ENCODE measurements around the gene PTPRM.

PTPRM gene

DNA sequence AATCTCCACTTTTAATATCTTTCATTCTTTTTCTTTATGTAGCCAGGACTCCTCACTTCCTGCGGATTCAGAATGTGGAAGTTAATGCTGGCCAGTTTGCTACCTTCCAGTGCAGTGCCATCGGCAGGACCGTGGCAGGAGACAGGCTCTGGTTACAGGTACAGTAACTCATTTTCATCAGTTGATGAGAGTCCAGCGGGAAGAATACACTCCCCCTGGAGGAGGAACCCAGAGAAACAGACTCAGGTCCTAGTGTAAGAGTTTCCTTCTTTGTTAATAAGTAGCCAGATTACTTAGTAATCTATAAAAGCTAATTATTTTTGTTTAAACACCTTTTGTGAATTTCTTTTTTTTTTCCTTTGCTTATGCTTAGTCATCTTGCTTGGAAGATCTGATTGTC, 359.4 kb downstream of the PTPRM start:
- H3K4me1 ChIP-seq (ENCODE audit: control insufficient read depth in 2 of 2, insufficient read depth in 2 of 2, low read length in 2 of 2) = no peaks in the 10 kb centered on the region

DNA sequence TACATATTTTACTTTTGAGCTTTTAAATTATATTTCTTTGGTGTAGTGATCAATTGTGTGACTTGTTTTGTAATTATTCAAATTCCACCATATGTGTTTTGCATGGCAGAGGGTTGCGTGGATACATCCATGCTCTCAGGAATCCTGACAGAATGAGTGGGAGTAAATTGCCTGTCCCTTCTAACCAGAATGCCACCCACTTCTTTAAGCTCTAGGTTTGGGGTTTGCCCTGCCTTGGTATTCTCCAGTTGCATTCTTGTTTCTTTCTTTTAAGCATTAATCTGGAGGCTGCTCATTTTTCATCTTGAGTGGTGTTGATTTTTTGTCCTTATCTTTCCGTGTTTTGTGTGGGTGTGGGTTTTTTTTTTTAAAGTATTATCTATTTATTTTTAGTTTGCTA, 360.0 kb downstream of the PTPRM start:
- no peaks in the 10 kb centered on the region for H3K27me3 ChIP-seq (ENCODE audit: control insufficient read depth in 2 of 2, insufficient read depth in 2 of 2, low read length in 2 of 2)
- no peak overlapping the region for H3K9ac ChIP-seq (ENCODE audit: low read depth in 1 of 2, low read length in 2 of 2)
- H3K4me3 ChIP-seq (ENCODE audit: low read length in 2 of 2) = no peak overlapping the region
- no peaks in the 10 kb centered on the region for H3K36me3 ChIP-seq (ENCODE audit: control insufficient read depth in 2 of 2, insufficient read depth in 2 of 2, low read length in 2 of 2)
- H3K4me1 ChIP-seq (ENCODE audit: control insufficient read depth in 2 of 2, insufficient read depth in 2 of 2, low read length in 2 of 2) = no peaks in the 10 kb centered on the region
- no peak overlapping the region for H3K27ac ChIP-seq (ENCODE audit: low read depth in 2 of 2, low read length in 2 of 2)
- no peaks in the 10 kb centered on the region for H3K9me3 ChIP-seq (ENCODE audit: control insufficient read depth in 2 of 2, low read length in 2 of 2)

More for the DNA sequence above, 359.4 kb downstream of the PTPRM start:
- Histone ChIP-seq H3K36me3 (ENCODE audit: control insufficient read depth in 2 of 2, insufficient read depth in 2 of 2, low read length in 2 of 2) (no peaks in the 10 kb centered on the region), H3K4me3 (ENCODE audit: low read length in 2 of 2) (no peak overlapping the region), H3K9ac (ENCODE audit: low read depth in 1 of 2, low read length in 2 of 2) (no peak overlapping the region), H3K27ac (ENCODE audit: low read depth in 2 of 2, low read length in 2 of 2) (no peak overlapping the region), H3K27me3 (ENCODE audit: control insufficient read depth in 2 of 2, insufficient read depth in 2 of 2, low read length in 2 of 2) (no peaks in the 10 kb centered on the region), H3K9me3 (ENCODE audit: control insufficient read depth in 2 of 2, low read length in 2 of 2) (no peaks in the 10 kb centered on the region)

DNA sequence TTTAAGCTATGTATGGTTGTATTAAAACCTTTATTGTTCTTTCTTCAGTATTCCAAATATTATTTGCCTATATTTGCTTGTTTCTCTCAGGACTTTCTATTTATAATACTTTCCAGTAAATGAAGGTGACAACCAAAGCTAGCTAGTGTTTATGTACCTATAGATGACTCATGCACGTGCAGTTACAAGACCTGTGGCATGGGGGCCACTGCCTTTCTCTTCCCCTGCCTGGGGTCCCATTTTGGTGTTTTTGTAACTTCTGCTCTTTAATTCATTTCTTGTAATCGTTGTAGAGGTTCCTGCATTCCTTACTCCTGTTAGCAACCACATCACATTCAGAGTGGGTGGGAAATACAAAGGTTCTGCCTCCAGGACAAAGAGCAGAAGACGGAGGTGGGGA, 364.6 kb downstream of the PTPRM start:
- H3K9me3 ChIP-seq (ENCODE audit: control insufficient read depth in 2 of 2, low read length in 2 of 2) = no peaks in the 10 kb centered on the region
- H3K4me1 ChIP-seq (ENCODE audit: control insufficient read depth in 2 of 2, insufficient read depth in 2 of 2, low read length in 2 of 2) = no peaks in the 10 kb centered on the region
- H3K27me3 ChIP-seq (ENCODE audit: control insufficient read depth in 2 of 2, insufficient read depth in 2 of 2, low read length in 2 of 2) = no peaks in the 10 kb centered on the region
- no peak overlapping the region for H3K9ac ChIP-seq (ENCODE audit: low read depth in 1 of 2, low read length in 2 of 2)
- H3K27ac ChIP-seq (ENCODE audit: low read depth in 2 of 2, low read length in 2 of 2) = no peak overlapping the region
- no peaks in the 10 kb centered on the region for H3K36me3 ChIP-seq (ENCODE audit: control insufficient read depth in 2 of 2, insufficient read depth in 2 of 2, low read length in 2 of 2)
- no peak overlapping the region for H3K4me3 ChIP-seq (ENCODE audit: low read length in 2 of 2)

DNA sequence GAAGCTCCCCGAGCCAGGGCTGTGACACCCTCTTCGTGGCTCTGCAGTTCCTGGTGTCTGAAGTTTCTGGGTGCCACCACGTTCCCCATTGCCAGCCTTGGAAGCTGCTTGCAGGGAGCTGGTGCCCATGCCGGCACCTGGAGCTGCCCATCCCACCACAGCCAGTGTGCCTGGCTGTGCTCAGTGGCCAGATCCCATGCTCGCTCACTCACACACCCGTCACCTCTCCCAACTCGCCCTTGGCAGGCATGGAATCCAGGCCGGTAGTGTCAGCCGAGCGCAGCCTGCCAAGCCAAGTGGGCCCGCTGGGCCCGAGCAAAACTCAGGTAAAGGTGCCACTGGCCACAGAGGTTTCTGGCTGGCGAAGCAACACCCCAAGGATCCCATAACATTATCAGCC, 370.2 kb downstream of the PTPRM start:
- H3K9ac ChIP-seq (ENCODE audit: low read depth in 1 of 2, low read length in 2 of 2) = no peak overlapping the region
- no peaks in the 10 kb centered on the region for H3K36me3 ChIP-seq (ENCODE audit: control insufficient read depth in 2 of 2, insufficient read depth in 2 of 2, low read length in 2 of 2)
- H3K4me1 ChIP-seq (ENCODE audit: control insufficient read depth in 2 of 2, insufficient read depth in 2 of 2, low read length in 2 of 2) = no peaks in the 10 kb centered on the region
- H3K27ac ChIP-seq (ENCODE audit: low read depth in 2 of 2, low read length in 2 of 2) = no peak overlapping the region
- no peaks in the 10 kb centered on the region for H3K27me3 ChIP-seq (ENCODE audit: control insufficient read depth in 2 of 2, insufficient read depth in 2 of 2, low read length in 2 of 2)
- no peak overlapping the region for H3K4me3 ChIP-seq (ENCODE audit: low read length in 2 of 2)
- H3K9me3 ChIP-seq (ENCODE audit: control insufficient read depth in 2 of 2, low read length in 2 of 2) = no peaks in the 10 kb centered on the region

DNA sequence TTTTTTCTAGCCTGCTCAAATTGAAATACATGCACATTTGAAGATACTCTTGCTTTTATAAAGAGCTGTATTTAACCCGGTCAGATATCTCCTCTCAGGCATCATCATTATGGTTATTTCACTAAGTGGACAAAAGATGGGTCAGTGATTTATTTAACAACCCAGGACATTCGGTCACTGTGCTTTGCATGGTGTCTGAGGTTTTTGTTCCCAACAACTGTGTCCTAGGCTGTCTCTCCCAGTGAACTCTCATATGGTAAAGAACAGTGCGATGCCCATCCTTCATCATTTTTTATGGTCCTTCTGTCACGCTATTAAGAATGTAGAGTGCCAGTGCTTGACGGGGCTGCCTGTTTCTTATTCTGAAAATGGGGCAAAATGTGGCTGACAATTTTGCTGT, 372.4 kb downstream of the PTPRM start:
- H3K4me1 ChIP-seq (ENCODE audit: control insufficient read depth in 2 of 2, insufficient read depth in 2 of 2, low read length in 2 of 2) = no peaks in the 10 kb centered on the region
- no peak overlapping the region for H3K27ac ChIP-seq (ENCODE audit: low read depth in 2 of 2, low read length in 2 of 2)
- no peaks in the 10 kb centered on the region for H3K9me3 ChIP-seq (ENCODE audit: control insufficient read depth in 2 of 2, low read length in 2 of 2)
- H3K27me3 ChIP-seq (ENCODE audit: control insufficient read depth in 2 of 2, insufficient read depth in 2 of 2, low read length in 2 of 2) = no peaks in the 10 kb centered on the region
- no peaks in the 10 kb centered on the region for H3K36me3 ChIP-seq (ENCODE audit: control insufficient read depth in 2 of 2, insufficient read depth in 2 of 2, low read length in 2 of 2)
- no peak overlapping the region for H3K9ac ChIP-seq (ENCODE audit: low read depth in 1 of 2, low read length in 2 of 2)
- no peak overlapping the region for H3K4me3 ChIP-seq (ENCODE audit: low read length in 2 of 2)

DNA sequence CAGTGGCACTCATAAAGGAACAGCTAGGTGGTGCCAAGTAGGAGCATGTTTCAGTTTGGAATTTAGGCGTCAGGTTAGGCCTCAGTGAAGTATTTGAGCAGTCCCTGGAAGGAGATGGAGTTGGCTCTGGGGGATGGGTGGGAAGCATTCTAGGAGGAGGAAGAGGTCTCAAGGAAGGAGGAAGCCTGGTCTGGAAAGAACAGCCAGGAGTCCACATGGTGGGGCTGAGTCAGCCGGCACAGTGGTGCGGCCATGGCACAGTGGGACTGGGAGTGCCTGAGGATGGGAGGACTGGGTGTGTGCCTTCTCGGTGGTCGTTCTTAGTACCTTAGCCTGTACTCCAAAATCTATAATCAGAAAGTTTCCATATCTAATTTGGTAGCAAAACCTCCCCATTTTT, 373.3 kb downstream of the PTPRM start:
- H3K9ac ChIP-seq (ENCODE audit: low read depth in 1 of 2, low read length in 2 of 2) = no peak overlapping the region
- H3K4me1 ChIP-seq (ENCODE audit: control insufficient read depth in 2 of 2, insufficient read depth in 2 of 2, low read length in 2 of 2) = no peaks in the 10 kb centered on the region
- no peak overlapping the region for H3K27ac ChIP-seq (ENCODE audit: low read depth in 2 of 2, low read length in 2 of 2)
- H3K36me3 ChIP-seq (ENCODE audit: control insufficient read depth in 2 of 2, insufficient read depth in 2 of 2, low read length in 2 of 2) = no peaks in the 10 kb centered on the region
- no peaks in the 10 kb centered on the region for H3K27me3 ChIP-seq (ENCODE audit: control insufficient read depth in 2 of 2, insufficient read depth in 2 of 2, low read length in 2 of 2)
- no peak overlapping the region for H3K4me3 ChIP-seq (ENCODE audit: low read length in 2 of 2)
- no peaks in the 10 kb centered on the region for H3K9me3 ChIP-seq (ENCODE audit: control insufficient read depth in 2 of 2, low read length in 2 of 2)

DNA sequence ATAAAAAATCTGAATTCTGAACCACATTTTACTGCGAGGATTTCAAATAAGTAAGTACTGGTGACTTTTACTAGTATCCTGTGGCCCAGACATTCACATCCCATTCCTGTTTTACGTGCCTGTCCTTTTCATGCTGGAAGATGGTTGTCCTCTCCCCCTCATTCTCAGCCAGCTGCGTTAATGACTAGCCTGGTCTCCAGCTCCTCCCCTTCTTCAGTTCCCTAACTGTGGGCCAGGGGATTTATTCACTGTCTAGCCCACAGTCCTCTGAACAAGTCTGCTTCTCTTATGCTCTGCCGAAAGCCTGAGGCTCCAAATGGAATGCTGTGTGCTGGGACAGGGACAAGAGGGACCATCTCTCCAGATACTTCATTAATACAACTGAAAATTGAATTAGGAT, 373.9 kb downstream of the PTPRM start:
- Histone ChIP-seq H3K27ac (ENCODE audit: low read depth in 2 of 2, low read length in 2 of 2) (no peak overlapping the region), H3K9me3 (ENCODE audit: control insufficient read depth in 2 of 2, low read length in 2 of 2) (no peaks in the 10 kb centered on the region), H3K4me3 (ENCODE audit: low read length in 2 of 2) (no peak overlapping the region), H3K4me1 (ENCODE audit: control insufficient read depth in 2 of 2, insufficient read depth in 2 of 2, low read length in 2 of 2) (no peaks in the 10 kb centered on the region), H3K9ac (ENCODE audit: low read depth in 1 of 2, low read length in 2 of 2) (no peak overlapping the region), H3K36me3 (ENCODE audit: control insufficient read depth in 2 of 2, insufficient read depth in 2 of 2, low read length in 2 of 2) (no peaks in the 10 kb centered on the region), H3K27me3 (ENCODE audit: control insufficient read depth in 2 of 2, insufficient read depth in 2 of 2, low read length in 2 of 2) (no peaks in the 10 kb centered on the region)

DNA sequence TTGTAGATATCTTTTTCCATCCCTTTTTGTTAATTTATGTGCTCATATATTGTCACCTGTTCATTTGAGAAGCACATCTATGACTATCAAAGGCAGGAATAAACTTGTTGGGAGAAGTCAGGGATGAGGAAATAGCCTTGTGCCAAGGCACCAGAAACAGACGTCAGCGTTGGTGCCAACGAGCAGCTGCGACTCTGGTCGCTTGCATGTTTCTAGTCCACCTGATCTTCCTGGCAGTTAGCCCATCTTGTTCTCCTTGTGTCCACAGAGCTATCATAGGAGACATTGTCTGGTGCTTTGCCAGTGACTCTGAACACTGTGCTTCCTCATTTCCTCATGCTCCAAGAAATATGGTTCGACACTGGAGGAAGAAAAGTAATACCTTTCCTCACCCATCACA, 374.4 kb downstream of the PTPRM start:
- no peak overlapping the region for H3K27ac ChIP-seq (ENCODE audit: low read depth in 2 of 2, low read length in 2 of 2)
- H3K4me3 ChIP-seq (ENCODE audit: low read length in 2 of 2) = no peak overlapping the region
- no peak overlapping the region for H3K9ac ChIP-seq (ENCODE audit: low read depth in 1 of 2, low read length in 2 of 2)
- no peaks in the 10 kb centered on the region for H3K27me3 ChIP-seq (ENCODE audit: control insufficient read depth in 2 of 2, insufficient read depth in 2 of 2, low read length in 2 of 2)
- H3K36me3 ChIP-seq (ENCODE audit: control insufficient read depth in 2 of 2, insufficient read depth in 2 of 2, low read length in 2 of 2) = no peaks in the 10 kb centered on the region
- H3K4me1 ChIP-seq (ENCODE audit: control insufficient read depth in 2 of 2, insufficient read depth in 2 of 2, low read length in 2 of 2) = no peaks in the 10 kb centered on the region
- no peaks in the 10 kb centered on the region for H3K9me3 ChIP-seq (ENCODE audit: control insufficient read depth in 2 of 2, low read length in 2 of 2)

DNA sequence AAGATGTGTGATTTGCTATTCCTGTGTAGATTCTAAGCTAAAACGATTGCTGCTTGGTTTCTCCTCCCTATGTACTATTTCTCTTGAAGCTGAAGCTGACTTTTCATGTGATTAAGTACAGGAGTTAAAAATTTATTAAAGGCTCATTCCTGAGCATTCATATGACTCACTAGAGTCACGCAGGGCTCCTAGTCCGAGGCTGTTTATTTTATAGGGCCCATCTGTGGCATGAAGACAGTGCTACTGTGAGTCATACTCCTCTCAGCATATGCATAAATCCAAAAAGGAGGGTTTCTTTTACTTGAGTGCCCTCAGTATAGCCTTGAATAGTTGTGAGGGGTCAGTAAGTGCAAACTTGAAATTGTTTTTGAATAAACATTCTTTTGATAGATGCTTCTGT, 378.8 kb downstream of the PTPRM start:
- peaks cover 0 to 2% of the 10 kb centered on the region in 2 donors for H3K4me1 ChIP-seq (ENCODE audit: control insufficient read depth in 2 of 2, insufficient read depth in 2 of 2, low read length in 2 of 2)
- no peaks in the 10 kb centered on the region for H3K36me3 ChIP-seq (ENCODE audit: control insufficient read depth in 2 of 2, insufficient read depth in 2 of 2, low read length in 2 of 2)
- H3K9me3 ChIP-seq (ENCODE audit: control insufficient read depth in 2 of 2, low read length in 2 of 2) = no peaks in the 10 kb centered on the region
- no peaks in the 10 kb centered on the region for H3K27me3 ChIP-seq (ENCODE audit: control insufficient read depth in 2 of 2, insufficient read depth in 2 of 2, low read length in 2 of 2)
- H3K9ac ChIP-seq (ENCODE audit: low read depth in 1 of 2, low read length in 2 of 2) = no peak overlapping the region
- no peak overlapping the region for H3K4me3 ChIP-seq (ENCODE audit: low read length in 2 of 2)
- peak overlapping the region in 1 of 2 donors; percentile 24 for H3K27ac ChIP-seq (ENCODE audit: low read depth in 2 of 2, low read length in 2 of 2)

DNA sequence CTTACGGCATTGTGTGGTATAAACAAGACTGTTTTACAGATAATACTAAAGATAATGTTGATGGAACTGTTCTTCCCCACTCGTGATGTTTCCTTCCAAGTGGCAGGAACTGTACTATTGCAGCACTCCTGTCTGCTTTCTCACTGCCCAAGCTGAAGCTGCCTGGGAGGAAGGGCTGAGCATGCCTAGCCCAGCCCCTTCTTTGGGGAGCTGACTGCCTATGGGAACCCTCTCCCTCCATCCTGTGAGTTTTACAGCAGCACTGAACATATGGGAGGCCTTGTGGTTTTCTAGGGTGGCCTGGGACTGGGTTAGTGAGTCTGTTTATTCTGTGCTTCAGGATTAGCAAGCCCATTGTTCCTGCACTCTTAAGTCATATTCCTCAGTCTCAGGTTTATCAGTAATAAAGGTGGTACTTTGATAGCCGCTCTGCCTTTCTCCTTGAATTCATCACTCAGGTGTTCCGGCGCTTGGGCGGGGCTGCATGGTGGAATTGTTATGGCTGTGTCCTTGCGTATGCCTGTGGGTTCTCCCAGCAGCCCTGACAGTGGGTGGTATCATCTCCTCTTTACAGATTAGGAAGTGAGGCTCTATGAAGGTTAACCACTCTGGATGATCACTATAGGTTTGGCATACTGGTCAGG, 379.7 kb downstream of the PTPRM start:
- H3K4me3 ChIP-seq (ENCODE audit: low read length in 2 of 2) = peak overlapping the region in 1 of 2 donors; percentile 43
- peak overlapping the region; percentile 24 to 50 for H3K27ac ChIP-seq (ENCODE audit: low read depth in 2 of 2, low read length in 2 of 2)
- no peak overlapping the region for H3K9ac ChIP-seq (ENCODE audit: low read depth in 1 of 2, low read length in 2 of 2)

More for the DNA sequence above, 379.7 kb downstream of the PTPRM start:
- H3K27me3 ChIP-seq (ENCODE audit: control insufficient read depth in 2 of 2, insufficient read depth in 2 of 2, low read length in 2 of 2) = no peaks in the 10 kb centered on the region
- no peaks in the 10 kb centered on the region for H3K9me3 ChIP-seq (ENCODE audit: control insufficient read depth in 2 of 2, low read length in 2 of 2)
- no peaks in the 10 kb centered on the region for H3K36me3 ChIP-seq (ENCODE audit: control insufficient read depth in 2 of 2, insufficient read depth in 2 of 2, low read length in 2 of 2)
- H3K4me1 ChIP-seq (ENCODE audit: control insufficient read depth in 2 of 2, insufficient read depth in 2 of 2, low read length in 2 of 2) = peaks cover 0 to 2% of the 10 kb centered on the region in 2 donors
